BE2C (cell line): Measurements from ENCODE around the gene RBM44.

Experiments used
- DNase-seq: peaks from one replicate; pipeline ENCODE4 v3.0.0-alpha.2; 2020
- H3K27me3 ChIP-seq: fragments of 250-450 bp; sonication (Bioruptor Pico); 2 replicates; pipeline ENCODE4 v1.5.1; 2020; ENCODE audit warnings: mild to moderate bottlenecking
- H3K36me3 ChIP-seq: fragments of 250-450 bp; sonication (Bioruptor Pico); 2 replicates; pipeline ENCODE4 v1.5.1; 2020; ENCODE audit warnings: mild to moderate bottlenecking
- H3K4me1 ChIP-seq: fragments of 250-450 bp; sonication (Bioruptor Pico); 2 replicates; pipeline ENCODE4 v1.5.1; 2020
- H3K4me3 ChIP-seq: 2 replicates; pipeline ENCODE4 v1.5.1; 2011; ENCODE audit warnings: low read depth, low read length
- H3K9me3 ChIP-seq: fragments of 250-450 bp; sonication (Bioruptor Pico); 2 replicates; pipeline ENCODE4 v1.5.1; 2020
- TF ChIP-seq, protein P1 (sequence below): IDR thresholded peaks from 2 replicates; pipeline ENCODE4 v1.5.1; 2012; ENCODE audit warnings: mild to moderate bottlenecking, low read depth, low read length

Gene RBM44

DNA sequence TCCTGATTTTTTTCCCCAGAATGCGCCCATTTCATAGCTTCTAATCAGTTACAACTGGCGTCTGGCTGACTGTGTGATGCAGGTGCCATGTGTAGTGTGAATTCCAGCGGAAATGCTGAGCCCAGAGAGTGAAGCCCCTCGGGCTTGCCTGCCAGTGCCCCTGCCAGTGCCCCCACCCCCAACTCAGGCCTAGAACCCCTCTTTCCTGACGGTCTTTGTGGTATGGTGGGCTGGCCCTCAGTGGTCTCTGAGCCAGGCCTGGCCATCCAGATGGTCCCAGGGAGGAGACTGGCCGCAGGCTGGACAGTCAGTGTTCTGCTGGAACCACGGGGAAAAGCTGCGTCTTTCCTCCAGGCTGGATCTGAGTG lies 63.9 kb downstream of the RBM44 start:
- Histone ChIP-seq H3K4me1 (peaks cover 39% of the 10 kb centered on the region), H3K9me3 (no peaks in the 10 kb centered on the region), H3K4me3 (no peak overlapping the region), H3K27me3 (peaks cover 2% of the 10 kb centered on the region; the same call in 1 of the 2 replicates), H3K36me3 (0 out of 2 replicates have a peak, but pooled peaks cover 4% of the 10 kb centered on the region)
- no peak for DNase-seq
- TF ChIP-seq, protein P1, sequence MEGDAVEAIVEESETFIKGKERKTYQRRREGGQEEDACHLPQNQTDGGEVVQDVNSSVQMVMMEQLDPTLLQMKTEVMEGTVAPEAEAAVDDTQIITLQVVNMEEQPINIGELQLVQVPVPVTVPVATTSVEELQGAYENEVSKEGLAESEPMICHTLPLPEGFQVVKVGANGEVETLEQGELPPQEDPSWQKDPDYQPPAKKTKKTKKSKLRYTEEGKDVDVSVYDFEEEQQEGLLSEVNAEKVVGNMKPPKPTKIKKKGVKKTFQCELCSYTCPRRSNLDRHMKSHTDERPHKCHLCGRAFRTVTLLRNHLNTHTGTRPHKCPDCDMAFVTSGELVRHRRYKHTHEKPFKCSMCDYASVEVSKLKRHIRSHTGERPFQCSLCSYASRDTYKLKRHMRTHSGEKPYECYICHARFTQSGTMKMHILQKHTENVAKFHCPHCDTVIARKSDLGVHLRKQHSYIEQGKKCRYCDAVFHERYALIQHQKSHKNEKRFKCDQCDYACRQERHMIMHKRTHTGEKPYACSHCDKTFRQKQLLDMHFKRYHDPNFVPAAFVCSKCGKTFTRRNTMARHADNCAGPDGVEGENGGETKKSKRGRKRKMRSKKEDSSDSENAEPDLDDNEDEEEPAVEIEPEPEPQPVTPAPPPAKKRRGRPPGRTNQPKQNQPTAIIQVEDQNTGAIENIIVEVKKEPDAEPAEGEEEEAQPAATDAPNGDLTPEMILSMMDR, result no peak

DNA sequence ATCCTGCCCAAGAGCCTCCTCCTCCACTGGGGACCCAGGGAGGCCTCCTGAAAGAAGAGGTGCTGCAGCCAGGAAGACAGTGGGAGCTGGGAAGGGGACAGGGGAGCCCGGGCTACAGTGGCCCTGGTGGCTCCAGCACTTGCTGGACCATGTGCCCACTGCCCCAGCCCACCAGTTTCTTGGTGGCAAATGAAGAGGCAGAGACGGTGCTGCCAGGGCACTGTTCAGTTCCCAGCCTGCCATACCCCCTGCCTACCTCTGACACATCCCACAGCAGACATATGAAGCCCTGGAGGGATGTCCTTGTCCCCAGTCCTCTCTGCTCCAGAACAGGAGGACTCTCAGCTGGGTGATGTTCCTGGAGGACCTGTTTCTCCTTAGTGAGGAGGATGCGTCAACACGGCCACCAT lies 64.5 kb downstream of the RBM44 start:
- Histone ChIP-seq H3K4me1 (peaks cover 39% of the 10 kb centered on the region), H3K36me3 (0 out of 2 replicates have a peak, but pooled peaks cover 4% of the 10 kb centered on the region), H3K4me3 (no peak overlapping the region), H3K9me3 (no peaks in the 10 kb centered on the region), H3K27me3 (peaks cover 2% of the 10 kb centered on the region; the same call in 1 of the 2 replicates)
- TF ChIP-seq, protein P1, result no peak
- no peak for DNase-seq

DNA sequence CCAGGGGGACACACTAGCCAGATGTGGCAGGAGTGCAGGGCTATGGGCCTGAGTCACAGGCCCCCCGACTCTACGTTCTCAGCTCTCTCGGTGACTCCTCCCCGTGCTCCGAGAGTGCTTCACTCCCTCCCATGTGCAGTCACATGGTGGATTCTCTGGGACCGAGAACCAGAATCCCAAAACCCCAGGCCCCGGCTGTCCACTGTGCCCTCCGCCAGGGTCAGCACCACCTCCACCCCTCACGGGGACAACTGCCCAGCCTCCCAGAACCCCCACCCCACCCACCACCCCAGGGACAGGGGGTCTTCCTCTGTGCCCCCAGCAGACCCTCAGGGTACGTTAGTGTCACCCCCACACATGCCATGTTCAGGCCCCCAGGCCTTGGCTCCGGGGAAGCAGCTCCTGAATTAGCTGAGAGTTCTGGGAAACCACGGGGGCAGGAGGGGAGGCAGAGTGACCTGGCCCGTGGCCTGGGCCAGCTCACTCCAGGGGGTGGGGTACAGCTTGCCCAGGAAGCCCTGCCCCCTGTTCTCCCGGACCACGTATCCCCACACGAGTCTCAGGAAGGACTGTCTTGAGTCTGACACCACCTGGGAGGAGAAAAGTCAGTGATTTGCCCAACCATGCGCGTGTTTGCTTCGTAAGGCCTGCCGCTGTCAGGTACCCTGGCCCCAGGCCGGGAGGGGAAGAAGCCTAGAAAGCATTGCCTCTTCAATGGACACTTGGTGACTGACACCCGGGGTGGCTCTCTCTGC lies 65.3 kb downstream of the RBM44 start:
- Histone ChIP-seq H3K4me3 (no peak overlapping the region), H3K4me1 (peaks cover 34% of the 10 kb centered on the region), H3K9me3 (no peaks in the 10 kb centered on the region), H3K27me3 (peaks cover 2% of the 10 kb centered on the region; the same call in 1 of the 2 replicates), H3K36me3 (0 out of 2 replicates have a peak, but pooled peaks cover 4% of the 10 kb centered on the region)
- DNase-seq, result no peak
- TF ChIP-seq, protein P1, result no peak

DNA sequence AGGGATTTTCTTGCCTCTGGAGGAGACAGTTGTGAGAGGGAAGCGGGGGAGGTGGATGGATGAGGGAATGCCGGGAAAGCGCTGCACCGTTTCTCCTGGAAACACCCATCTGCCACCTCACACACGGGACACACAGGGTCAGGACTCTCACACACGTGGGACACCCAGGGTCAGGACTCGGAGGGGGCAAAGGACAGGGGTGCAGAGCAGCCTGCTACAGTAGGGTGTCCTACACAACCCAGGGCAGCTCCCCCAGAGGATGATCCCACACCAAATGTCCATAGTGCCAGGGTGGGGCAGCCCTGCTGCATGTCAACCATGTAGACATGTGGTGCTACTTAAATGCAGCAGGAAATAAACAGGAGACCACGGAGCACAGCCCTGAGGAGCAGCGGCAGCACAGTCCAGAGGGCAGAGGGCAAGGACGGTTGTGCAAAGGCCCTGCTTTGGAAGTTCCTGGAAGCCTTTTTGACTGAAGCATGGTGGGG lies 65.9 kb downstream of the RBM44 start:
- Histone ChIP-seq H3K4me3 (no peak overlapping the region), H3K4me1 (peaks cover 32% of the 10 kb centered on the region), H3K36me3 (0 out of 2 replicates have a peak, but pooled peaks cover 4% of the 10 kb centered on the region), H3K27me3 (no peaks in the 10 kb centered on the region), H3K9me3 (no peaks in the 10 kb centered on the region)
- TF ChIP-seq, protein P1, result no peak
- DNase-seq, result no peak

DNA sequence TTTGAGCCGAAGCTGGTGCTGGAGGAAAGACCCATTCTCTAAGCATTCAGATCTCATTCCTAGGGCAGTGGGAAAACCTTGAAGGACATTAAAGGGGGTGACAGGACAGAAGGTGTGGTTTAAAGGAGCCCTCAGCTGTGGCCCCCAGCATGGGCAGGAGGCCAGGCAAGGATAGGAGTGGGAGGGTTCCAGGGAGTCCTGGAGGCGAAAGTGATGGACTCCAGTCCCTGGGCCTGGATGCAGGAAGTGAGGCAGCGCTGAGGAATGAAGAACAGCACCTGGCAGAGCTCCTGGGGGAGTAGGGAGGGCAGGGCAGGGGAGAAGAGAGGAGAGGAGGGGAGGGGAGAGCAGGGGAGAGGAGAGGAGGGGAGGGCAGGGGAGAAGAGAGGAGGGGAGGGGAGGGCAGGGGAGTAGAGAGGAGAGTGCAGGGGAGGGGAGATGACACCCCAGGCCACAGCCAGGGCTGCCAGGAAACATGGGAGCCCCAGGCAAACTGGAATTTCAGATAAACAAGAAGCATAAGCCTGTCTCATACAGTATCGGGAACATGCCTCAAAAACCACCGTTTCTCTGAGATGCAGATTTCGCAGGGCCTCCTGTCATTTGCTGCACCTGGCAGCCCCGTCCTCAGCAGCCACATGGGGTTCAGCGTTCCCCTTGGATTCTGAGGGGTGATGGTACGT lies 66.5 kb downstream of the RBM44 start:
- H3K9me3 ChIP-seq, result no peaks in the 10 kb centered on the region
- H3K27me3 ChIP-seq, result no peaks in the 10 kb centered on the region
- TF ChIP-seq, protein P1, result no peak
- no peak for DNase-seq
- no peak overlapping the region for H3K4me3 ChIP-seq
- 0 out of 2 replicates have a peak, but pooled peaks cover 4% of the 10 kb centered on the region for H3K36me3 ChIP-seq
- H3K4me1 ChIP-seq, result peaks cover 32% of the 10 kb centered on the region
